Measurements from ENCODE around the gene PSAP. TPM values are rescaled to one million over a fixed set of nuclear protein-coding genes. Genes with fewer than 3 reads are reported as not detected.
A peak's percentile ranks its signal among the peaks of the same experiment; 100 is the strongest.

Gene PSAP
- total RNA-seq, 2 donors from 2014 or later, result 488 to 516 TPM

DNA sequence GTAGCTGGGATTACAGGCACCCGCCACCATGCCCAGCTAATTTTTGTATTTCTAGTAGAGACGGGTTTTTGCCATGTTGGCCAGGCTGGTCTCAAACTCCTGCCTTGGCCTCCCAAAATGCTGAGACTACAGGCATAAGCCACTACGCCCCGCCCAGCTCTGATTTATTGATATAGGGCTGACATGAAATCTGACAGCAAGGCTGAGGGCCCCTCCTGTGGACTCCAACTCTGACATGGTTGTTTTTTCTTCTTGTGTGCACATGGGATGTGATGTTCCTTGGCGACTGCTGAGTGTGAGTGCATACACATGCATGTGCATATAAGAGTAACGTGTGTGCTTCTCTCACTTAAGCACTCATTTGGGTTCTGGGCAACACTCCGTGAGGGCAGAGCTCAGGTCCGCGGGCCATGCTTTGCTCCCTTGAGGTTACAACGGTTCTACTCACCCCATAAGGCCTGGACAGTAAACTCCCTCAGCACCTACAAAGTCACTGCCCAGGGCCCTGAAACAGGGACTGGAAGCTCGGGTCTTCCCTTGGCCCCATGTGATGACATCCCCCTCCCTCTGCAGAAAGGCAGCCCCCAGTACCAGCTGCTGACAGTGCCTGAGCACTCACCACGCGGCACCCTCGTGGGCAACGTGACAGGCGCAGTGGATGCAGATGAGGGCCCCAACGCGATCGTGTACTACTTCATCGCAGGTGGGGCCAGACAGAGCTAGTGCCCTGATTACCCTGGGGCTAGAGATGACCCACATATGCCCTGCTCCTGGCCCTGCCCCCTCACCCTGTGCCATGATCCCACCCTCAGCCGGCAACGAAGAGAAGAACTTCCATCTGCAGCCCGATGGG is 44.1 kb downstream of the PSAP start:
- DNase-seq (no peak), ATAC-seq (no peak)
- H3K4me3 ChIP-seq, result no peak overlapping the region
- no peaks in the 10 kb centered on the region for H3K9me3 ChIP-seq
- H3K27ac ChIP-seq, result no peak overlapping the region
- H3K27me3 ChIP-seq, result no peaks in the 10 kb centered on the region
- intact Hi-C loops (cut with DNase I), result no loop called here
- WGBS, 2 donors, result 88 to 91% methylated on average over 14 to 23 of the region's 23 CpGs
- TF ChIP-seq, protein P1, sequence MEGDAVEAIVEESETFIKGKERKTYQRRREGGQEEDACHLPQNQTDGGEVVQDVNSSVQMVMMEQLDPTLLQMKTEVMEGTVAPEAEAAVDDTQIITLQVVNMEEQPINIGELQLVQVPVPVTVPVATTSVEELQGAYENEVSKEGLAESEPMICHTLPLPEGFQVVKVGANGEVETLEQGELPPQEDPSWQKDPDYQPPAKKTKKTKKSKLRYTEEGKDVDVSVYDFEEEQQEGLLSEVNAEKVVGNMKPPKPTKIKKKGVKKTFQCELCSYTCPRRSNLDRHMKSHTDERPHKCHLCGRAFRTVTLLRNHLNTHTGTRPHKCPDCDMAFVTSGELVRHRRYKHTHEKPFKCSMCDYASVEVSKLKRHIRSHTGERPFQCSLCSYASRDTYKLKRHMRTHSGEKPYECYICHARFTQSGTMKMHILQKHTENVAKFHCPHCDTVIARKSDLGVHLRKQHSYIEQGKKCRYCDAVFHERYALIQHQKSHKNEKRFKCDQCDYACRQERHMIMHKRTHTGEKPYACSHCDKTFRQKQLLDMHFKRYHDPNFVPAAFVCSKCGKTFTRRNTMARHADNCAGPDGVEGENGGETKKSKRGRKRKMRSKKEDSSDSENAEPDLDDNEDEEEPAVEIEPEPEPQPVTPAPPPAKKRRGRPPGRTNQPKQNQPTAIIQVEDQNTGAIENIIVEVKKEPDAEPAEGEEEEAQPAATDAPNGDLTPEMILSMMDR (IDR thresholded peaks at IDR 0.05), result no peak
- TF ChIP-seq POLR2A (IDR thresholded peaks at IDR 0.05), result no peak
- H3K36me3 ChIP-seq (replicated peaks in 1 of 2; ENCODE audit: insufficient read depth in 1 of 2, low read depth in 2 of 2), result no peaks in the 10 kb centered on the region
- peaks cover under 1% of the 10 kb centered on the region for H3K4me1 ChIP-seq

DNA sequence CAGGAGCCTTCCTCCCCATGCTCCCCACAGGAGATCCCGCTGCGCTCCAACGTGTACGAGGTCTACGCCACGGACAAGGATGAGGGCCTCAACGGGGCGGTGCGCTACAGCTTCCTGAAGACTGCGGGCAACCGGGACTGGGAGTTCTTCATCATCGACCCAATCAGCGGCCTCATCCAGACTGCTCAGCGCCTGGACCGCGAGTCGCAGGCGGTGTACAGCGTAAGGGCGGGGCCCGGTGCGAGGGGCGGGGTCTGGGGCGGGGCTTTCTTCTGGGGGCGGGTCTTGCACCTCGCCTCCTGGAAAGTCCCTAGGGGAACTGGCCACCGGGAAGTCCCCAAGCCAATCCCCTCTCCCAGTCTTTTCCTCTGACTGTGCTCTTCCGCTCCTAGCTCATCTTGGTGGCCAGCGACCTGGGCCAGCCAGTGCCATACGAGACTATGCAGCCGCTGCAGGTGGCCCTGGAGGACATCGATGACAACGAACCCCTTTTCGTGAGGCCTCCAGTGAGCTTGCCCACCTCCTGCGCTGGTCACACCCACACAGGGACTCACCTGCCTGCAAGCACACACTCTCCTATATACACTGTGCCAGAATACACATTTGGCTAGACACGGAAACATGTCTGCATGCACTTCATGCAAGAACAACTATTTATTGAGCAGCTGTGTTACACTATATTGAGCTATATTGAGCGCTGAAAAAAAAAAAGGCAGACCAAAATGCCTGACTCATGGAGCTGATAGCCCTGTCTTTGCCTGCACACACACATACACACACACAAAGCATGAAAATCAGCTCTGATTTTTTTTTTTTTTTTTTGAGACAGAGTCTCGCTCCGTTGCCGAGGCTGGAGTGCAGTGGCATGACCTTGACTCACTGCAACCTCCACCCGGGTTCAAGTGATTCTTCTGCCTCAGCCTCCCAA is 45.0 kb downstream of the PSAP start:
- Histone ChIP-seq H3K36me3 (replicated peaks in 1 of 2; ENCODE audit: insufficient read depth in 1 of 2, low read depth in 2 of 2) (no peaks in the 10 kb centered on the region), H3K9me3 (no peaks in the 10 kb centered on the region), H3K4me3 (no peak overlapping the region), H3K27me3 (no peaks in the 10 kb centered on the region), H3K27ac (no peak overlapping the region), H3K4me1 (no peaks in the 10 kb centered on the region)
- TF ChIP-seq, protein P1 (IDR thresholded peaks at IDR 0.05), result no peak
- TF ChIP-seq POLR2A (IDR thresholded peaks at IDR 0.05), result no peak
- intact Hi-C loops (cut with DNase I), result no loop called here
- DNase-seq, result peak in 2 of 4 donors; percentile 49 to 61
- 31 to 66% methylated on average over 23 to 38 of the region's 41 CpGs for WGBS, 2 donors
- ATAC-seq, result peak; percentile 59

DNA sequence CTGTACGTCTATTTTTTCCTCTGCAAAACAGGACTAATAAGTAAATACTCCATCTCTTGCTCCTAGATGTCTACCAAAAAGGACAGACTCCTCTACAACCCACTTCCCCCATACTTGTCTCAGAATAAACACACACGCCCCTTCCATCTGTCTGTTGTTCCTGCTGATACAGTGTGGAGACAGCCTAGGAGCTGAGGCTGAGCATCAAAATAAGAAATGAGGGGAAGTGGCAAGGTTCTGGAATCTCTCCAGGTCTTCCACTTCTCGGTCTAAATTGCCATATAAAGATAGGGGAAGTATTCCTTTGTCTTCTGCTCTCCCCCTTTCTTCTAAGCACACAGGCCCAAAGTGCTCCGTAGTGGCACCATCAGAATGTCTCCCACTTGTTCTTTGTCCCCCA is 47.0 kb downstream of the PSAP start:
- DNase-seq (peak in 1 of 4 donors; percentile 51), ATAC-seq (no peak)
- no peak for TF ChIP-seq POLR2A (IDR thresholded peaks at IDR 0.05)
- TF ChIP-seq, protein P1 (IDR thresholded peaks at IDR 0.05), result no peak
- Histone ChIP-seq H3K4me1 (no peaks in the 10 kb centered on the region), H3K9me3 (no peaks in the 10 kb centered on the region), H3K27me3 (no peaks in the 10 kb centered on the region), H3K4me3 (no peak overlapping the region), H3K36me3 (replicated peaks in 1 of 2; ENCODE audit: insufficient read depth in 1 of 2, low read depth in 2 of 2) (no peaks in the 10 kb centered on the region), H3K27ac (no peak overlapping the region)
- 43 to 51% methylated on average over 4 of the region's 4 CpGs for WGBS, 2 donors
- intact Hi-C loops (cut with DNase I), result no loop called here

DNA sequence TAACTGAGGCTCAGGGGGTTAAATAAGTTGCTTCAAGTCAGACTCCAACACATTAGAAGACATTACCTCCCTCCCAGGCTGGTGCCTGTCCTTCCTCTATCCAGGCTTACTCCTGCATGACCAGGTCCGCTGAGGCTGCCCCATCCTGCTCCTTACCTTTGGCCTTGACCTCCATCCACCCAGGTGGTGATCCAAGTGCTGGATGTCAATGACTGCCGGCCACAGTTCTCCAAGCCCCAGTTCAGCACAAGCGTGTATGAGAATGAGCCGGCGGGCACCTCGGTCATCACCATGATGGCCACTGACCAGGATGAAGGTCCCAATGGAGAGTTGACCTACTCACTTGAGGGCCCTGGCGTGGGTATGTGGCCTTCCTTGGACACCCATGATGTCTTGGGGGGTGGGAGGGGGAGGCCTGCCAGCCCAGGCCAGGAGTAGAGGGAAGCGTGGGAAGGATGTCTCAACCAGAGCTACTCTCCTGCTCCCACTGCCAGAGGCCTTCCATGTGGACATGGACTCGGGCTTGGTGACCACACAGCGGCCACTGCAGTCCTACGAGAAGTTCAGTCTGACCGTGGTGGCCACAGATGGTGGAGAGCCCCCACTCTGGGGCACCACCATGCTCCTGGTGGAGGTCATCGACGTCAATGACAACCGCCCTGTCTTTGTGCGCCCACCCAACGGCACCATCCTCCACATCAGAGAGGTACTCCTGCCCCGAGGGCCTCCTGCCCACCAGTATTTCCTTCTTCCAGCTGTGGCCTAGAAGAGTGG is 48.1 kb downstream of the PSAP start:
- Histone ChIP-seq H3K4me3 (no peak overlapping the region), H3K9me3 (no peaks in the 10 kb centered on the region), H3K36me3 (replicated peaks in 1 of 2; ENCODE audit: insufficient read depth in 1 of 2, low read depth in 2 of 2) (no peaks in the 10 kb centered on the region), H3K4me1 (no peaks in the 10 kb centered on the region), H3K27me3 (no peaks in the 10 kb centered on the region), H3K27ac (no peak overlapping the region)
- 83 to 93% methylated on average over 10 to 18 of the region's 18 CpGs for WGBS, 2 donors
- ATAC-seq (no peak), DNase-seq (no peak)
- intact Hi-C loops (cut with DNase I), result no loop called here
- TF ChIP-seq, protein P1 (IDR thresholded peaks at IDR 0.05), result no peak
- TF ChIP-seq POLR2A (IDR thresholded peaks at IDR 0.05), result no peak

Measured in body of pancreas (tissue), 4 donors.